Measurements from ENCODE around the gene MED29.

Gene MED29

DNA sequence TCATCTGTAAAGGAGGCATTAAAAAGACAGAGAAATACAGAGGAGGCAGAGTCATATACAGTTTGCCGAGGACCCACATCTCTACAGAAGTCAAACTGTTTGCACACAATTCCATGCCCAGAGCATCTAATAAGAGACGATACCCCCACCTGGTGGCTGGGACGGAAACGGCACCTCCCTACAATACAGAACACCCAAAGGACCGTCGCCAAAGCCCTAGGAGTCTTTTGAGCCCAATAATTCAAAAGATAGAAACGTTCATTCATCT is 20.6 kb downstream of the MED29 start:
- DNase-seq (ENCODE audit: low spot score) = peak; percentile 85

DNA sequence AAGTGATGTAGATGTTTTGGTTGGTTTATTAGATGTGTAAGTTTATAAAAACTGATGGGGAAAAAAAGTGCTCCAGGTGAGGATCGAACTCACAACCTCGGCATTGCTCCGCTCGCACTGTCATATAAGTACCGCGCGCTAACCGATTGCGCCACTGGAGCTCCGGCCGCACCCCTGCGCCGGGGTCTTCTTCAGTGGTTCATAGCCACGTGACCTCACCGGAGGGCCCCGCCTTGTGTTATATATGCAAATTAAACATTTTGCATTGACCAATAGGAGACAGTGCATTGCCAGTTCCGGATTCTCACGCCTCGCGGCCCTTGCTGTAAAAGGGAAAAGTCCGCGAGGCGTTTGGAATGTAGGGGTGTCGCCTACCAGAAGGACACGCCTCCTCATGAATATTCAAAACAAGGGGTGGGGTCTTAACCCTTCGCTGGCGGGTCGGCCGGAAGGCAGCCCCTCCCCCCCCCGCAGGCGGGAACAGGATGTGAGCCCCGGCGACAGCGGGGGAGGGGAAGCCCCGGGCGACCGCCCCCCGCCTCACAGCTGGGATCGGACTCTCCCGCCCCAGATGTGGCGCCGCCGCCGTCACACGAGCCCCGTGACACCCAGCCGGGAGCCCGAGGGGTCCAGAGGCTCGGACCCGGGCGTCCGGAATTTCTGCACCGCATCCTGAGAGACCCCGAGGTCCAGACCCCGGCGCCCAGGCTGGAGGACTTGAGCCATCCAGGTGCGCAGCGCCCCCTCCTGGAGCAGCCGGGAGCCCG is 21.1 kb downstream of the MED29 start, which contains the start of gene PLEKHG2:
Gene PLEKHG2 (plus strand): TSS at position 570 of the 767 bp plus-strand sequence. CDS start 1,418 bp downstream, outside the sequence.
- peak; percentile 97 for DNase-seq (ENCODE audit: low spot score)

- no peak for DNase-seq (ENCODE audit: low spot score)
These were observed 21.7 kb downstream of the MED29 start for GRCh38 chr19:39412867-39413271.

GRCh38 chr19:39413272-39413910 is 22.2 kb downstream of the MED29 start:
- no peak for DNase-seq (ENCODE audit: low spot score)

- DNase-seq (ENCODE audit: low spot score) = no peak
These were observed 22.9 kb downstream of the MED29 start for GRCh38 chr19:39413911-39414608.

DNA sequence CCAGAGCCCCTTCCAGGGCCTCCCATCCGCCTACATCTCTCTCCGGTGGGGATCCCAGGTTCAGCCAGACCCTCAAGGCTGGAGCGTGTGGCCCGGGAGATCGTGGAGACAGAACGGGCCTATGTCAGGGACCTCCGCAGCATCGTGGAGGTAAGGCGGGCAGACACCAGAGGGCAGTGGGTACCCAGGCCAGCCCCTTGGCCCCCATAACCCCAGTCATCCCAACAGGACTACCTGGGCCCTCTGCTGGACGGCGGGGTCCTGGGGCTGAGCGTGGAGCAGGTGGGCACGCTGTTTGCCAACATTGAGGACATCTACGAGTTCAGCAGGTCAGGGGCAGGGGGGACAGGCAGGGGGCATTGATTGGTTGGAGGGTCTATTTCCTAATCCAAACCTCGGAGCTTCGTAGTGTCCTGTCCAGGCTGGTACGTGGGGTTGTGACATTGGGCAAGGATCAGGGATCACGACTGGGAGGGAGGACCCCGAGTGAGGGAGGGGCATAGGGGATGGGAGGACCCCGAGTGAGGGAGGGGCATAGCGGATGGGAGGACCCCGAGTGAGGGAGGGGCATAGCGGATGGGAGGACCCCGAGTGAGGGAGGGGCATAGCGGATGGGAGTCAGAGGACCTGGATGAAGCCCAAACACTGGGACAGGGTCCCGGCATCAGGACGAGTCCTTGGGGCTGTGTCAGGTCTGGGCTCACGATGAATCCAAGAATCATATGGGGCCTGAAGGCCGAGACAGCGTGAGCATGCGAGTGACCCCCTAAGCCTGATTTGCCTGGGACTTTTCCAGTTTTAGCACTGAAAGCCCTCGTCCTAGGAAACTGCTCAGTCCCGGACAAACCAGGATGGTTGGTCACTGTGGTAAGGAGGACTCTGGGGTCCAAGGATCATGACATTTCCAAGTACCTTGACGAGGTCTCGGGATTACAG is 24.2 kb downstream of the MED29 start:
- DNase-seq (ENCODE audit: low spot score) = no peak

DNA sequence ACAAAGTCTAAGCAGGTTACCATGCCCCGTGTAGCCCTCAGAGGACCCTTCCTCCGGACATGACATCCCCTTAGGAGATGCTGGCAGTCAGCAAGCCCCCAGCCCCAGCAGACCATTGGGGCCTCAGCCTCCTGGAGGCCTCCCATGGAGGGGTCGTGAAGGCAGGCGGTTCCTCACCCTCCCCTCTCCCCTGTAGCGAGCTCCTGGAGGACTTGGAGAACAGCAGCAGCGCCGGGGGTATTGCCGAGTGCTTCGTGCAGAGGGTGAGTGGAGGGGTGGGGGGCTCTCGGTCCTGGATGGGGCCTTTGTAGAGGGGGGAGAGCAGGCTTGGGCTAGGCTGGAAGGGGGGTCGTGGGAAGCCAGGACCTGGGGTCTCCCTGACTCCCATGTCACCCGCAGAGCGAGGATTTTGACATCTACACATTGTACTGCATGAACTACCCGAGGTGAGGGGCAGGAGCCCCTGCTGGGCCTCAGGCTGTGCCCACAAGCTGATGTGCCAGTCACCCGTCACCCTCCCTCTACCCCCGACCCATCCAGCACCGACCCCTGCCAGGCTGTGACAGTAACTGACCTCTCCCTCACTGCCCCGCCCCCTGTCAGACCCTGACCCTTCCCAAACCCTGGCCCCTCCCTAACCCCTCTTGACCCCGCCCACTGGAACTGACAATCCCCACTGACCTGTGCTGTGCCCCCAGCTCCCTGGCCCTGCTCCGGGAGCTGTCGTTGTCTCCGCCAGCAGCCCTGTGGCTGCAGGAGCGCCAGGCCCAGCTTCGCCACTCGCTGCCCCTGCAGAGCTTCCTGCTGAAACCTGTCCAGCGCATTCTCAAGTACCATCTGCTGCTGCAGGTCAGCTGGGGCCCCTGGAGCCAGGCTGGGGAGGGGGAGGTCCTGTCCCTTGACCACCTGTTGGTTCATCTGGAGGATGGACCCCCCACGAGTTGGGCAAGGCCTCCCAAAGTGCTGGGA is 25.3 kb downstream of the MED29 start:
- DNase-seq (ENCODE audit: low spot score) = no peak

DNA sequence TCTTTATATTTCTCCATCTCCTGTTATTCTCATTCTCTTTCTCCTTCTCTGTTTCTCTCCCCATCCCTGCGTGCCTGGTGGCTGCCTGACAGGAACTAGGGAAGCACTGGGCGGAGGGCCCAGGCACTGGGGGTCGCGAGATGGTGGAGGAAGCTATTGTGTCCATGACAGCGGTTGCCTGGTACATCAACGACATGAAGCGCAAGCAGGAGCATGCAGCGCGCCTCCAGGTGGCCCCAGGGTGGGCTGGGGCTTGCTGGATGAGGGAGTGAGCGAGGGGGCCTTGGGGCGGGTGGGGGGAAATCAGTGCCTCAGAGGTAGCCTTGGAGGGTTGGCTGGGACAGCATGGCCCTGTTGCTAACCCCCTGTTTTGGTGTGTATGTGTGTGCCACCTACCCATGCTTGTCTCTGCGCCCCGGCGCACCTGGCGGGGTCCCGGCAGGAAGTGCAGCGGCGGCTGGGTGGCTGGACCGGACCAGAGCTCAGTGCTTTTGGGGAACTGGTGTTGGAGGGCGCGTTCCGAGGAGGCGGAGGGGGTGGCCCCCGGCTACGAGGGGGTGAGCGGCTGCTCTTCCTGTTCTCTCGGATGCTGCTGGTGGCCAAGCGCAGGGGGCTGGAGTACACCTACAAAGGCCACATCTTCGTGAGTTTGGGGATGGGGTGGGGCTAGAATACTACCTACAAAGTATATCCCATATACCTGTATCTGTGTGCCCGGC is 26.4 kb downstream of the MED29 start:
- no peak for DNase-seq (ENCODE audit: low spot score)

GRCh38 chr19:39419003-39419402 is 27.8 kb downstream of the MED29 start:
- DNase-seq (ENCODE audit: low spot score) = no peak

- no peak for DNase-seq (ENCODE audit: low spot score)
These were observed 29.6 kb downstream of the MED29 start for GRCh38 chr19:39420769-39421168.

GRCh38 chr19:39422020-39422419 is 30.8 kb downstream of the MED29 start:
- no peak for DNase-seq (ENCODE audit: low spot score)

DNA sequence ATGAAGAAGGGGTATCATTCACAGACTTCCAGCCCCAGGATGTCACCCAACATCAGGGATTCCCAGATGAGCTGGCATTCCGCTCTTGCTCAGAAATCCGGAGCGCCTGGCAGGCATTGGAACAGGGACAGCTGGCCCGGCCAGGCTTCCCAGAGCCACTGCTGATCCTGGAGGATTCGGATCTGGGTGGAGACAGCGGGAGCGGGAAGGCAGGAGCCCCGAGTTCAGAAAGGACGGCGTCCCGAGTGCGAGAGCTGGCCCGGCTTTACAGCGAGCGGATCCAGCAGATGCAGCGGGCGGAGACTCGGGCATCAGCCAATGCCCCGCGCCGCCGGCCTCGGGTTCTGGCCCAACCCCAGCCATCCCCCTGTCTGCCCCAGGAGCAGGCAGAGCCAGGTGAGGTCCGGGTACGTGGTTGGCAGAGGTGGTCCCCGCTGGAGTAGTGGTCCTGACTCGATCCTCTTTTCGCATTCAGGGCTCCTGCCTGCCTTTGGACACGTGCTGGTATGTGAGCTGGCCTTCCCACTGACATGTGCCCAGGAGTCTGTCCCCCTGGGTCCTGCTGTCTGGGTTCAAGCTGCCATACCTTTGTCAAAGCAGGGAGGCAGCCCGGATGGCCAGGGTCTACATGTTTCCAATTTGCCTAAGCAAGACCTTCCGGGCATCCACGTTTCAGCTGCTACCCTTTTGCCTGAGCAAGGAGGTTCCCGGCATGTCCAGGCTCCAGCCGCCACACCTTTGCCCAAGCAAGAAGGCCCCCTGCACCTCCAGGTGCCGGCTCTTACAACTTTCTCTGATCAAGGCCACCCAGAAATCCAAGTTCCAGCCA is 32.3 kb downstream of the MED29 start:
- DNase-seq (ENCODE audit: low spot score) = no peak

- DNase-seq (ENCODE audit: low spot score) = no peak
These were observed 33.8 kb downstream of the MED29 start for GRCh38 chr19:39424934-39425333.

DNA sequence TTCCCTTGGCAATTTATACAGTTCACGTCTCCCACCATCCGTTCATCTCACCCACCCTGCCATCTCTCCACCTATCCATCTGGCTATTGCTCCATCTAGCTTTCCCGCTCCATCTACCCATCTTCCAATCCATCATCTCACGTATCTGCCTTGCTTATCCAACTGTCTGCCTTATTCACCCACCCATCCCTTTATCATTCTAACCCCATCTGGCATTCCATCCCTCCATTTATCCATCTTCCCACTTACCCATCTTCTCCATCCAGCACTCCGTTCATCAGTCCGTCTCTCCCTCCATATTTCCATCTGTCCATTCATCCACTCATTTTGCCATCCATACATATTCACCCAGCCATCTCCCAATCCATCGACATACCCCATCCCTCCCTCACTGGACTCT is 34.6 kb downstream of the MED29 start:
- no peak for DNase-seq (ENCODE audit: low spot score)

DNA sequence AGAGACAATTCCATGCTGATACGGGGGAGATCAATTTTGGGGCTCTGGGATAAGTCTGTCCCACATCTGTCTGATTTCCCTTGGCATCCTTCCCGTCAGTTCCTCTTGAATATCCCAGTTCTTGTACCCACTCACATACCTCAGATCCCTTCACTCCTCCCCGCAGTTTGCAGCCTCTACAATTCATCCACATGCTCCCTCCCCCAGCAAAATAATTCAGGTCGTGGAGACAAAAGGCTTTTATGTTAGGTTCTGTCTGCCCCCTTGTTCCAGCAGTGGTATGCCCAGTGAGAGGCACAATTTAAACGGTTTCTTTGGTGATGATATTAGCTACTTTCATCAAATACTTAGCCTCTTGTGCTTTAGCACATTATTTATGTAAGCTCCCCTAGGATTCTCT is 35.0 kb downstream of the MED29 start:
- no peak for DNase-seq (ENCODE audit: low spot score)

DNA sequence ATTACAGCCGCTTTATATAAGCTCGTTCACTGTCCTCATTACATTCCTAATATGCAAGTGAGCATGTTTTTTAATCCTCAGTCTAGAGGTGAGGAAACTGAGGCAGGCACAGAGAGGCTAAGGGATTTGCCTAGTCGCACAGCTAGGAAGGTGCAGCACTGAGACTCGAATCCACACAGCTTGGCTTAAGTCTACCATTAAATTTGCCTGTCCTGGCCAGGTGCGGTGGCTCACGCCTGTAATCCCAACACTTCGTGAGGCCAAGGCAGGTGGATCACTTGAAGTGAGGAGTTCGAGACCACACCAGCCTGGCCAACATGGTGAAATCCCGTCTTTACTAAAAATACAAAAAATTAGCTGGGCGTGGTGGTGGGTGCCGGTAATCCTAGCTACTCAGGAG is 36.5 kb downstream of the MED29 start:
- DNase-seq (ENCODE audit: low spot score) = no peak

GRCh38 chr19:39428283-39429112 is 37.3 kb downstream of the MED29 start:
- no peak for DNase-seq (ENCODE audit: low spot score)
